Measurements from ENCODE around the gene MOB3B.
A peak's percentile ranks its signal among the peaks of the same experiment; 100 is the strongest.
"Not testable (repeated sequence)": the region's sequence is repeated elsewhere in the genome, so short reads cannot be mapped to it uniquely, and the experiment has no call there.

The MOB3B gene

DNA sequence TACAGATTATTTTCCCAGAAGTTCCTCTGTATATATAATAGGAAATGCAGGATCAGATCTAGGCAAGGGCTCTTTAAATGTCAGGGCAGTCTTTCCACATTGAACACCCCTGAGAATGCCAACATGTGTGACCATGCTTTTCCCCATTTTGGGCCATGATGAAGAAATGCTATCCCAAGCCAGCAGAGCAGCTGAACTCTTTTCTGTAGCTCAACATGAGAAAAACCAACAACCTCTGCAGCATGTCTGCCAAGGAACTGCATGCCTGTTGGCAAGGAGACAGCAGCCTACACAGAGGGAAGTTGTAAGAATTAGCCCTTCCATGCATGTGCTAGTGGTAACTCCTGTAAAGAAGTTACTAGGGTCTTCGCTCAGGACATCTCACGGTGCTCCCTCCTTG is 15.1 kb downstream of the MOB3B start:
- no peak for DNase-seq

DNA sequence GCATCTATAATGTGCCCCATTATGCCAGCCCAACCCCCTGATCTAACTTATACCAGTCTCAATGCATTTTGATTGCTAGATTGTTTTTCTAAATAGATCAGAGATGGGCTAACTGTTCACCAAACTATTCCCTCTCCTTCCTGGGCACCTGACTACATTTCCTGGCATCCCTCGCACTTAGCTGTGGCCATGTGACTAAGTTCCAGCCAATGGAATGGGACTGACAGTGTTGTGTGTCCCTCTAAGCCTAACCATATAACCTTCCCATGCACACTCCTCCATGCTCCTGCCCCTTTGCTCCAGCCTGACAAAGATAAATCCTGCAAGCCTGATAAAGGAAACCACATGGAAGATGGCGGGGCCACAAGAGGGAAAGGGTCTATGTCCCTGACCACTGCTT is 17.8 kb downstream of the MOB3B start:
- DNase-seq = no peak

DNA sequence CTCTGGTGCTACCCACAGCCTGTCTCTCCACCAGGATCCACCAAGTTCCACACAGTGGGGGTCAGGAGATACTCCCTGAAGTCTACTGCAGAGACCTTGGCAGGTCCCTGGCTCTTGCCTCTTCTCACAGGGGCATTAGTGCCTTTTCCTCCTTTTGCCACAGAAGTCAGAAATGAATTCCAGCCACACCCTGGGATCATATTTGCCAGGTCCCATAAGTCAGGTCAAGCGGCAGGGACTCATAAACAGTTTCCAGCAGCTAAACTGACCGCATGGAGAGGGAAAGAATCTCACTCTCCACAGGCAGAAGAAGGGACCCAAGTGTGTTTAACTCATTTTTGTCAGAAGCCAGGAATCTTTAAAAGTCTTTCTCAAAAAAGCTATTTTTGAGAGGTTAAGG is 18.8 kb downstream of the MOB3B start:
- no peak for DNase-seq

DNA sequence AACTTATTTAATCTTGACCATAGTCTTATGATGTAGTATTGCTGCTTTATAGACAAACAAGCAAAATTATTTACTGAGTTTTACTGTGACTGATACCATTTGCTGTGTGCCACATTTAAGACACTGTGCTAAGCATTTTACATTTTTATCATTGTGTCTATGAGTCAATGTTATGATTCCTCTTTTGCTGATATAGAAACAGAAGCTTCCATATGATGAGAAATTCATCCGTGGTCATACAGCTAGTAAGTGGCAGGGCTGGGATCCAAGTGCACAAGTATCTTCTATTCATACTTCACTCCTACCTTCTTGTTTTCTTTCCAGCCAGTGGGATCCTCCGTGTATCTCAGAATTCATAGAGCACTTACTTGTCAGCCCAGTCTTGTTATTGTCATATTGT is 22.6 kb downstream of the MOB3B start:
- DNase-seq = no peak

DNA sequence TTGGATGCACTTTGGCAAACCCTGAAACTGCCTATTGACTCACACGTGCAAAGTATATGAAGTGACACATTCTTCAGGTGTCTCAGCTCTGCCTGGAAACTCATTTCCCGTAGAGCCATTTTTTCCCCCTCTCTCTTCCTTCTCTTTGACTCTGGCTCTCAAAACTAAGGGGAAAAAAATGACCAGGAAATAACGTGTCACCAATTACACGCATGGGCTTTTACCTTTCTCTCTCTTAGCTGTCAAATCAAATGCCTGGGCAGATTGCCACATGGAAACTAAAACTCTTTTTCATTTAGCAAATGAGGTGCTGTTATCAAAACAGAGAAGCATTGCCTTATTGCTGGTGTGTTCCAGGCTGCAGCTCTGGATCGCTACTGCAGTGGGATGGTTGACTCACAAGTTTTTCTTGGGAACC is 23.9 kb downstream of the MOB3B start:
- no peak for DNase-seq

DNA sequence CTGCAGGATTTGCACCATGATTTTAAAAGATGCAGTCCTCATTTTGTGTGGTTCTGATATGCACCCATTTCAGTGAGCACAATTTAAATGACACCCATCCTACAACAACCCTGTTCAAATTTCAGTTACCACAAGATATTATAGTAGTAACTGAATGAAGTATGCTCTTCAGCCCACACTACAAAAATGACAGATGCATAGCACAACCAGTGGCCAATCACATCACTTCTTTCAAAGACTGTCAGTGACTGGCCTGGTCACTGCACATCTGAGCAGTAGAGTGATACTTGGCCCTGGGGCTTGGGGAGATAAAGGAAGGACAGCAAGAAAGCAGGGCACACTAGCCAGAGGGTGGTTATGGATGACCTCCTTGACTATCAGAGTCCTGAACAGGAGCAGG is 25.4 kb downstream of the MOB3B start:
- no peak for DNase-seq

DNA sequence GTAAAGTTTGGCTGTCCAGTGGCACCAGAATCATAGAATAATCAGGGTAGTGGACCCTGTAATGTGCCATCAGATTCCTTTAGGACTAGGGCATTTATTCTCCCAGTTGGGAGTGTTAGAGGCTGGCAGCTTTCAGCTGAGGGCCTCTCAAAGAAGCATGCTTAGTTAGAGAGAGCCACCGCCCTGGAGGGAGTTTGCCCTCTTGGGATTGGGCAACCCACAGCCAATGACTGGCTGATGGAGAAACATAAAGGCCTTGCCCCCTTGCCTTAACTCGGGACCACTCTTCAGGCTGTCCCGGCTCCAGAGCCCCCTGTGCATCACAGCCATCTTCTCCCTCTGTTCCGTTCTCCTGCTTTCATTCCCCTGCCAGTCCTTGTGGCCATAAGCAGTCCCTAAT is 26.0 kb downstream of the MOB3B start:
- no peak for DNase-seq

DNA sequence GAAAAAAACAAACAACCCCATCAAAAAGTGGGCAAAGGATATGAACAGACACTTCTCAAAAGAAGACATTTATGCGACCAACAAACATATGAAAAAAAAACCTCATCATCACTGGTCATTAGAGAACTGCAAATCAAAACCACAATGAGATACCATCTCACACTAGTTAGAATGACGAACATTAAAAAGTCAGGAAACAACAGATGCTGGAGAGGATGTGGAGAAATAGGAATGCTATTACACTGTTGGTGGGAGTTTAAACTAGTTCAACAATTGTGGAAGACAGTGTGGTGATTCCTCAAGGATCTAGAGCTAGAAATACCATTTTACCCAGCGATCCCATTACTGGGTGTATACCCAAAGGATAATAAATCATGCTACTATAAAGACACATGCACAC is 28.7 kb downstream of the MOB3B start:
- DNase-seq = not testable (repeated sequence)

DNA sequence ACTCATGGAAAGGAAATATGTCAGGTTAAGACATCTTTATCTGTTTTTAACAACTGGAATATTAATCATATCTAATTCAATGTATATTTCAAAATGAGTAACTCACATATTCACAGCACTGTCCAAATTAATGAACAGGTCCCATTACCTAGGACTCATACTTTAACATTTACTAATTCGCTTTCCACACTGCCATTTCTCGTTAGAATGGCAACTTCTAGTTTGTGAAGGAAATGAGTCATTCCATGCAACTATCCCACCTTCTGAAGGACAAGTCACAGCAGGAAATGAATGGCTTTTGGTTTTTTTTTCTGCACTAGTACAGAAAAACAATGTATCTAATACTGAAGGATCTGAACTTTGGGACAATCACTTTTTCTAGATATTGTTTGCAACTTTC is 30.2 kb downstream of the MOB3B start:
- no peak for DNase-seq

DNA sequence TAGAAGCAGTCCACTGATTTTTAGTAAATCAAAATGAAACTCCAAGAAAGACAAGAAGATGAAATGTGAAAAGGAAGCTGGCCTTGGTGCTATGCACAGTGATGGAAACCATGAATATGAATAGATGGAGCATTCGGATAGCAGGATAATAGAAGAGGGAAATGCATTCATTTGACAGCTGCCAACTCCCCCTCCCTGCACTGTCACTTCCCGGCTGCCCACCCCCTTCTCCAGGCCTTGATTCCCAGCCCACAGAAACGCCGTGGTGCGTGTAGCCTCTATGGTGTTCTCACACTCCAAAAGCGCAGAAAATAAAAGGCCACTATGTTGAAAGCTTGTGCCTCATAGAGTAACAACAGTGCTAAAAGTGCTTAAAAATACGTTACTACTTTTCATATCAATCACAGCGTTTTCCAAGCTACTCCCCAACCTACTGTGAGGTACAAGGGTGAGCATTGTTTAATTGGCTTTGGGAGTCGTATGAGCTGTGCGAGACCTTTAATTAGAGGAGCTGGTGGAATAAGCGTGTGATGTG is 31.7 kb downstream of the MOB3B start:
- DNase-seq = no peak

DNA sequence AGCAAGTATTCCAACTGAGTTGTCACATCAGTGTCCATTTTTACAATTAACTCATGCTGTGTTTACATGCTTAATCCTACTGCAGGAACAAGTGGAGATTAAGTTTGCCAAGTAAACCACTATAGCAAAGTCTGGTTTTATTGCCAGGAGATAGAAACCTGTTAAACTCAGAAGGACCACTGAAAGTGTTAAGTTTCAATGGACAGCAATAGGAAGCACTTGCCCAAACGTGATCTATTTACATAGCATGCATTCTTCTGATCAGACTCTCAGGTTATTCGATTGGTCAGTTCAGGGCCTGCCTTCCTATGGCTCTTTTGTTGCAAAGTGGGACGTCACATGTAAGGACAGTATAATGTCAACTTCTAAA is 33.5 kb downstream of the MOB3B start:
- DNase-seq = no peak

DNA sequence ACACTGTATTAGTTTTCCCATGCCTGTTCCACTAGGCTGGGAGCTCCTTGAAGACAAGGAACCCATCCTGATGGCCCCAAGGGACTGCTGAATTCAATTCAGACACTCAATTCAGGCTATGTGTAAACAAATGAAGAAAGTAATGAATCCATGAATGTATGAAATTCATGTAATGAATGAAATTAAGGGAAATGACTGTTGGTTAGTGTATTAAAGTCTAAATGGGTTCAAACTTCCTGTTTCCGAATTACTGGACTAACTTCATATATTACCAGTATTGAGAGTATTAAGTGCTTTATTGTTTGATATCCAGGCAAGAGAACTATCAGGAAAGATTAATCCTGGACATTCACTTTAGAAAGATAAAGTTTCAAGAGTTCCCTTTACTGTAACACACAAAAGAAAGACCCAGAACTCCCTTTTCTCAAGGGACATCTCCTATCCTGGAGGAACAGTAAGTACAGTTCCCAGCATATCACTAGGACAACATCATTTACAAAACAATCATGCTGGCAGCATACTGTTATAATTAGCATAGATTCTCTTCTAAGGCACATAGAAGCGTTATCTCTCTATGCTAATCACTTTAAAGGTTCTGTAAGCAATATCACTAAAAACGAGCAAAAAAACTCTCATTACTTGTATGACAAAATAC is 34.0 kb downstream of the MOB3B start:
- DNase-seq = no peak

DNA sequence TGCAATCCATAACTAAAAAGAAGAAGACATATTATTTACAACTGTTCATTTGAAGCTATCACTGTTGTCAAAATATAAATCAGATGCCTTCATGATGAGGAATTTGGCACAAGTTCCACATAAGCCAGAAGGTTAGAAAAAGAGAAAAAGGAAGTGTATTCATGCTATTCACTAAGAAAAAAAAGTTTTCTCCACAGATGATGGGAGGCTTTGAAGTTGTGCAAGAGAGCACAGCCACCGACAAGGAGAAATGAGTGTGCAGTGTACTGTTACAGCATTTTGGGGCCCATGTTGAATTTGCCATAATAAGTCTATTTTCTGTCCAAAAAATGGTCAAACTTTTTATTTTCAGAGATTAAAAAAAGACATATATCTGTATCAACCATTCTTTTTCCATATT is 38.5 kb downstream of the MOB3B start:
- no peak for DNase-seq

DNA sequence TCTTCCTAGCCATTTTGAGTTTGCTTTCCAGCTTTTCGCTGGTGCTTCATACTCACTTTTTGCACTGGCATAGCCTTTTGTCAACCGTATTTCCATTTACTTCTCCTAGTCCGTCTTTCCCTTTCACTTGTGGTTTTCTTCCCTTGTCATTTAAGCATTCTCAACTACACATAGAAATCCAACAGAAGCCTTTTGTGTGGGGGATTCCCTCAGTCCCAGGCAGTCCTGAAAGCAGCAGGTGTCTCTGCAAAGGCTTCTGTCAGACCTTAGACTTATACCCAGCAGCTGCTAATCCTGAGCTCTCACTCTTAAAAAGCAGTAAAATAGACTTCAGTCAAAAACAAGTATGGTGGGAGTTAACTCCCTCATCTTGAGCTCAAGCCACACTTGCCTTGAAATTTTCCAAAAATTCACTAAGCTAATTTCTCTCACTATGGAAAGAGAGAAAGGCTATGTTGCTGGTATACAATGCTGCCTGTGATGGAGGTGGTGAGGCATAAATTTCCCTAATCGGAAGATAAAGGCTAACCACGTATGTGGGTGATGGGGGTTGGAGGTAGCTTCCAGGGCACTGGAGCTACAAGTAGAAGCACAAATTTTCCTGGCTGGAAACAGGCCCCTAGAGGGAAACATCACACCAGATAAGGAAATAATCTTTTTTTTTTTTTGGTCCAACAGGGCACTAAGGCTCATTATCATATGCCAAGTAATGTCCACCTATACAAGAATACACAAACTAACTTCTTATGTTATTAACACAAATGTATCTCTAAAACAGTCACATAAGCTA is 40.3 kb downstream of the MOB3B start:
- no peak for DNase-seq

DNA sequence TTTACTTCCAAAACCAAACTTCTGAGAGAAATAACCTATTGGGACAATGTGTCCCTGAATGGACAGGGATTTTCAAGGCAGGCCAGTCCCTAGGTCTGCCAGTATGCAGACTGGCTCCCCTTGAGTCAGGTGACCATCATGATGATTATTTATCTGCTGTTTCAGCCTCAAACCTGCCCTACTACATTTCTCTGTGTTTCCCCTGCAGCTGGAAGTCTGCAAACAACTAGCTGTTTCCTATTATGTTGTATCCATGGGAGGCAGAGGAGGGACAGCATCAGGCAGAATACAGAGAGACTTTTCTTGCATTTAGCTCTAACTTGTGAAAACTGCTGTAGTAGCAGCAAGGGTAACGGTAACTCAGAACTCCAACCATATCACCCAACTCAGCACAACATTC is 41.7 kb downstream of the MOB3B start:
- no peak for DNase-seq

DNA sequence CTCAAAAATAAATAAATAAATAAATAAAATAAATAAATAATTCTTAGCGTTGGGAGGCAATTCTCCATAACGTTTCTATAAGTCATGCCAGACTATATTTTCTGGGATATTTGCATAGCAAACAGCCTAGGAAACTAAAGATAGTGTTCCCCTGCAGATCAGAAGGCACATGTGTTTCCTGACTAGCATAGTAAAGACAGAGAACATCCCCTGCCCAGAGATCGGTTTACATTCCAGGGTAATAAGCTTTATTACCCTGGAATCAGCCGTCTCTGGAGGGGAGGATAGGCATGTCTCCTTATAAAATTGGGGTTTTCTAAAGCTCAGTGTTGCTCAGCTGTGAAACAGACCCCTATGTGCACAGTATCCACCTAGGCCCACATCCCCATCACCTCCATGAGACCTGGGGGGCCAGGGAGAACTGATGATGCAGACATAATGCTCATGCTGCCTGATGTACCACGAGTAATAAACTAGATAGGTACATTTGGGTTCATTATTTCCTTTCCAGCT is 42.4 kb downstream of the MOB3B start:
- DNase-seq = no peak

DNA sequence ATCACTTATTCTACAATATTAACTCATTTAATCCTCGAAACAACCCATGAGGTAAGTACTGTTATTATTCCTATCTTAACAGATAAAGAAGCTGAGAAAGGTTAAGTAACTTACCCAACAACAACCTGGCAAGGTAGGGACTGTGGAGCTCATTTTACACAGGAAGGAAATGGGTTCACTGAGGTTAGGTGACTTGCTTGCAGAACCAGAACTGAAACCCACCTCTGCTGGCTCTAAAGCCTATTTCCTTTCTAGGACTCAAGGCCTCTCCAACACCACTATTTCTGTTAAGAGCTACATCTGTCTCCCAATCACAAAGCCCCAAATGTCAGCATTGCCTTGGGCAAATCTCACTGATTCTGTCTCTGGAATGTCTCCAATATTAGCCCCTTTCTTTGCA is 44.5 kb downstream of the MOB3B start:
- no peak for DNase-seq

DNA sequence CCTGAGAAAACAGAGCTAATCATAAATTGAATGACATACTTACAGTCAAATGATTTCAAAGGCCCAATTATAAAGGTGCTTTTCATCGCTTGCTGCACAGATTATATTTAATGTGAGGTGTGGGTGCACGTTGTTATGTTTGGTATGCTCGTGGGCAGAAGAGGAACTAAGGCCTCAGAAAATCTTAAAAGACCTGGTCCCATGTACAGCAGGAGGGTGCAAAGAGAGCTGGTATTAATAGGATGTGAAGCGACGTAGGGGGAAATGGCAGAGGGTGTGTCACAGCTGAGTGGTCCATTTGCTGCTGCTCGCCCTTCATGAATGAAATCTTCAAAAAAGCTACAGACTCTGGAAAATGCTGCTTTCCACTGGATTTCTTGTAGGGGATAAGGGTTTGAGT is 46.0 kb downstream of the MOB3B start:
- DNase-seq = no peak

DNA sequence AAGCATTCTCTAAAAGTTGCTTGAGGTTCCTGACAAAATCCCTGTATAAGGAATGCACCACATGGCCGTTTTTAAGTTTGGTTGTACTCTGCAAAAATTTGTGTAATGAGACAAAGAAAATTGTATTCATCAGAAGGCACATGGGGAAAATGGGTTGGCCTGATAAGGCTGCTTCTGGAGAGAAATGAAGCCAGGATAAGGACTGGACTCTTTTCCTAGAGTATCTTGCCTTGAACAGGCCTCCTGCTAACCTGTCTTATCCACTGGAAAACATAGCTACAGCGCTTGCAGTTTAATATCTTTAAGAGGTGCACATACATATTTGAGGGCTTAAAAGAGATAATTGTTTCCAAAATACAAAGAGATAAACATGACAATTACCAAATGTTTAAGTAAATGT is 46.9 kb downstream of the MOB3B start:
- DNase-seq = no peak

DNA sequence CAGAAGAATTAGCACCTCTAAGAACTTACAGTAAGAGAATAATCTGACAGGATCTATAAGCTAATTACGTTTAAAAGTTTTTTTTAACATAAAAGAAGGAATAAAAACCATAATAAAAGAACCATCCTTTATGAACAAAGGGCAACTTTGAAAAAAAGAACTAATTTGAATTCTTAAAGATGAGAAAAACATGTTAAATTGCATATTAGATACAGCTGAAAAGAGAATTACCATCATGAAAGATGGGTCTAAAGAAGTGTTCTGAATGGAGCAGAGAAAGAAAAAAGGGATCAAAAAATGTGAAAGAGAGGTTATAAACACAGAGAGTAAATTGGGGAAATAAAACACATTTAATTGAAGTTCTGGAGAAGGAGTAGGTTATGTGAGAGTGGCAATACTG is 51.3 kb downstream of the MOB3B start:
- no peak for DNase-seq

DNA sequence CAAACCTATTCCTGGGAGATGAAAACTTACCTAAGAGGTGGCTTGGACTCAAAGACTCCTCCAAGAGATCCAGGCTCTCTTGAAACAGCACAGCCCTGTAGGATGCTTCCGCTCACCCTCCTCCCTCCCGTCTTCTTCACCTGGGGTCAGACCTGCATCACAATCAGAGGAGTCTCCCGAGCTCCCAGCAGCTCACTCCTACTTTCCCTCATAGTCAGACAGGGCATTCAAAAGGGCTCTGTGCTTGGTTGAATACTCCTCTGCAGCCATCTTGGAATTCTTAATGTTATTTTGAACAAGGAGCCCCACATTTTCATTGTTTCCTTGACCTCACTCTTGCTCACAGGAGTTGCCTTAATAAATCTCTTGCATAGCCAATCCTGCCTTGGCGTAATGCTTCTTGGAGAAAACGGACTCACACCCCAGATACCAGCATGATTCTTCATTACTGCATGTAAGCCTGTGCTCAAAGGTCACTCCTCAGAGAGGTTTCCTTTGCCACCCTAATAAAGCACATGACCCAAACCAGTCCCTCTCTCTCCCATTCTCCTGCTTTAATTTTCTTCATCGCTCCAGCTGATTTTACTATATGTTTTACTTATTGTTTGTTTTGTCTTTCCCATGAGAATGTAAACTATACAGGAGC is 52.6 kb downstream of the MOB3B start:
- no peak for DNase-seq

DNA sequence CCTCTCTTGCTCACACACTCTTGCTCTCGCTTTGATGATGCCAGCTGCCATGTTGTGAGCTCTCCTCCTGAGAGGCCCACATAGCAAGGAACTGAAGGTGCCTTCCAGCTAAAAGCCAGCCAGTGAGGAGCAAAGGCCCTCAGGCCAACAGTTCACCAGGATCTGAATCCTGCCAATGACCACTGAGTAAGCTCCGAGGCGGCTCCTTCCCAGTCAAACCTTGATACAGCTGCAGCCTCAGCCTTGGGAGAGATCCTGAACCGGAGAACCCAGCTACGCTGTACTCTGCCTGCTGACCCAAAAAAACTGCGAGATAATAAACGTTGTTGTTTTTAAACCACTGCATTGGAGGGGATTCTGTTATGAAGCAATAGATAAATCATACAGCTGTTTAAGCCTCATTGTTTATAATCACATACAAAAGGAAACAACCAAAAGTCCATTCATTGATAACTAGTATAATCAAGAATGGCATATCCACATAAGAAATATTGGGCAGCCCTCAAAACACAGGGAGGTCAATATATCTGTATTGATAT is 54.5 kb downstream of the MOB3B start:
- no peak for DNase-seq

DNA sequence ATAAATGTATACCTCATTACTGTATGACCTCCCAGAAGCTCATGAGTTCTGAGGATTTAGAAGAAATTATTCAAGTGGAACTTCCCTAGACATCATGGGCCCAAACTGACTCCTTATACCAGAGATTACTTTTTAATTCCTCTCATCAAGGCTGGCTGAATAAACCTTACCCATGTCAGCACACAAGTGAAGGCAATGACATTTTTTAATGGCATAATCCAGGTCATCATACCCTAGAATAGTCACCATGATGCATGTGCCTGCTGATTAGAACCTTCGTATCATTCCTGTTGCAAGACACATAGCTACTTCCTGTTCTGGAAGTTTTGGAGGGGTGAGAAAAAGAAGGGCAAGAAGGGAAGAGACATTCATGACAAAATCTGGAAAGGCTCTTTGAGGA is 55.3 kb downstream of the MOB3B start:
- DNase-seq = no peak

DNA sequence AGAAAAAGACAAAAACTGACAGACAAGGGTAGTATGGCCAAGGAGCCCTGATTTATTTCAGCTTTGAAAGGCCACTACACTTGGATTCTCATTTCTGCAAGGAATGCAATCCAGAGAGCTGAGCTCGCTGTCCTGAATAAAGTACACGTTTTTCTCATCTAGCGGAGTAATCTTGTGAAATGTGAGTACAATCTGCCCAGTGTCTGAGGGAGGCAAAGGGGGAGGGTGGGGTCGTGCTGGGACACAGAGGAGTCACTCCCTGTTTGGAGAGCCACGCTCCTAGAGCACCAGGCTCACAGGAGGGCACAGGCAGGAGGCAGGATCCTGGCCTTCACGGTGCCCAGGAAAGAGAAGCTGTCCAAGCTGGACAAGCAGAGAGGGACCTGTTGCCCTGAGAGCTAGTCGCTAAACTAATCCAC is 56.5 kb downstream of the MOB3B start:
- DNase-seq = peak; percentile 70

All from DMS 273 treated with DMSO at 0.1 percent for 48 hours (cell line).